ENCODE measurements around the gene USP3.

Gene USP3

GRCh38 chr15:63540449-63540848, 36.1 kb downstream of the USP3 start:
- no peak for DNase-seq

- DNase-seq = no peak
Measured at GRCh38 chr15:63544258-63545026, 40.0 kb downstream of the USP3 start.

DNA sequence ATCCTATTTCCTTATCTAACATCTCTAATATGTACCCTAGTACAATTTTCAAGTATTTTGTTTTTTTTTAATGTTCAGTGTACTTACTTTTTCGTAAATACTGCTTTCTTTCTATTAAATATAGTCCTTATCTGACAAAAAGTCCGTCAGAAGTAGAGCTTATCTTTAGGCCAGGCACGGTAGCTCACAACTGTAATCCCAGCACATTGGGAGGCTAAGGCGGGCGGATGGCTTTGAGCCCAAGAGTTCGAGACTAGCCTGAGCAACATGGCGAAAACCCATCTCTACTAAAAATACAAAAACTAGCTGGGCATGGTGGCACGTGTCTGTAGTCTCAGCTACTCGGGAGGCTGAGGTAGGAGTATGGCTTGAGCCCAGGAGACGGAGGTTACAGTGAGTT, 41.1 kb downstream of the USP3 start:
- no peak for DNase-seq

- no peak for DNase-seq
Measured at GRCh38 chr15:63551400-63551799, 47.0 kb downstream of the USP3 start.

GRCh38 chr15:63553388-63553791, 49.0 kb downstream of the USP3 start:
- no peak for DNase-seq

- DNase-seq = no peak
Measured at GRCh38 chr15:63554337-63554927, 50.0 kb downstream of the USP3 start.

DNA sequence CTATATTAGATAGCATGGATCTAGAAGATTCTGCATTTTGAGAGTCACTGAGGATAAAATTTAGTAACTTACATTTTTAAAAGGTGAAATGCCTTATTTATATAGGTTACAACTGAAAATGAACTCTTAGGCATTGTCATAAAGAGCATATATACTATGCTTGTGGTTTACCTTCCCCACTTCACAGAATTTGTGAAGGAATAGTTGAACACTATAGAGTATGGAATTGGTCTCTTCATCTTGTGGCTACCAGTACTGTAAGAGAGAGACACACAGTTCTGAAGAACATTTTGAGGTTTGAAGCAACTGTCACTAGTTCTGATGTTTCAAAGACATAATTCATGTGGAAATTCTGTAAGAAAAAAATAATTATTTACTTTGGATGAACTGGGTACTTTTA, 51.1 kb downstream of the USP3 start:
- DNase-seq = no peak

GRCh38 chr15:63556246-63556645, 51.9 kb downstream of the USP3 start:
- no peak for DNase-seq

DNA sequence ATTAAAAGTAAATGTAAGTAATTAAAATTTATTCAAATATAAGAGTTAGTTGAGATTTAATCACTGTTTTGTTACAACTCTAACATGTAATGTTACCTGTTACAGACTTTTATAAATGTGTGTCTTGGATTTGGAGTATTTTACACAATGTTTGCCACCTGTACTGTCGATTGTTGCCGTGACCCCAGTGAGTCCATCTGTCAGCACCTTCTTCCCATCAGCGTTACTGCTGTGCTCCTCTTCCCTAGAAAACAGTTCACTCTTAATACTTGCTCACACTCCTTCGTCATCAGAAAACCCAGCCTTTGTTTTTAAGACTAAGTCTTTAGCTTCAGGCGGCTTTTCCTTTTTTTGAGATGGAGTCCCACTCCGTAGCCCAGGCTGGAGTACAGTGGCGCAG, 52.3 kb downstream of the USP3 start:
- DNase-seq = no peak

DNA sequence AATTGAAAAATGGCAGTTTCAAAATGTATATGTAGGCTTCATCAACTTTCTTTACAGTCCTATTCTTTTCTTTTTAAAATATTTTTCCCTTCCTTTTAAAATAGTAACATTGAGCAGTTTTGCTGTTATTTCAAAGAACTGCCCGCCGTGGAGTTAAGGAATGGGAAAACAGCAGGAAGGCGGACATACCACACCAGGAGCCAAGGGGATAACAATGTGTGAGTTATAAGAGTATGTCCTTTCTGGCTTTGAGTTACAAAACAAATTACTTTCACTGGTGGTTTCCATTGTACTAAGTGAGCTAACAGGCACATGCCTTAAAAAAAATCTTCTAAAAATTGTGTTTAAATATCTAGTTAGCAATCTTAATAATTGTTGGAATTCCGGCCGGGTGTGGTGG, 55.4 kb downstream of the USP3 start:
- no peak for DNase-seq

DNA sequence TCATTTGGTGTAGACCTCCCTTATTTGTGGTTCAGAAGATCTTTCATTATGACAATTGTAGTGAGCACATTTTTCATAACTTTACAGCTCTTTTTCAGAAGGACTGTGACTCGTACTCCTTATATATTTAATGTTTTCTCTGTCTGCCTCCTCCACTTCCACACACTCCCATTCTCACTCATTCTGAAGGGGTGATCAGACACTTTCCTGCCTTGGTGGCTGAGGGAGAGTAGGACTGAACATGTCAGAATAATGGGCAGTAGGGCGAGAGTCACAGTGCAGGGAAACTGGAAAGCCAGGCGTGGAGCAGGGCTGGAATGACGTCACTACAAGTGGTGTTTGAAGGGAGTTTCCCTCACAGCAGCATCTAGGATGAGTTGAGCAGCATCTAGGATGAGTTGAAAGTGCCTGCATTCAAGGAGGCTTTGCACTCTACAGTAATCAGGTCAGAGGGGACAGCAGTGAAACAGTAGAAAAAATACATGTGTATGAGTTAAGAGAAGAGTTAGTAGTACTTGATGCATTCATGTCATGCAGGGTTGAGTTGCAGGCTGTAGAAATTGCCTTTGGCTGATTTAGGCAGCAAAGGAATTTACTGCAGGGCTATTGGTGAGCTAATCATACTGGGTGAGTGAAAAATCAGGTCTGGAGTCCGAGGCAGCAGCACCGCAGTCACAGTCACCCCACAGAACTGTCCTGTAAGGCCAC, 56.5 kb downstream of the USP3 start:
- DNase-seq = no peak

DNA sequence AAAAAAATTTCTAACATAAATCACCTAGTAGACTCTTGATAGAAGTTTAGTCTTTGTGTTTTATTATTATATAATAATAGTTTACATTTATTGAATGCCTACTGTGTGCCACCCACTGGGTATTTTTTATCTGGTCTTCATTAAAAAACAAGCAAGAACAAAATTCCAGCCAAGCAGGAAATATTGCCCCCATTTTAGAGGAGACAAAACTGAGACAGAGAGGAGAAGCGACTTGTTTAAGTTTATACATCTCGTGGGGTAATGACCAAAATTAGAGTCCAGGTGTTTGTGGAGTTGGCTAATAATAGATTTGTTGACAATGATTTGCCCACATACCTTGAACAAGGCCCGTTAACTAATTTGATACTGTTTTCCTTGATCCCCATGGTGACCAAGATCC, 59.7 kb downstream of the USP3 start:
- DNase-seq = no peak

GRCh38 chr15:63565536-63566186, 61.3 kb downstream of the USP3 start:
- no peak for DNase-seq

- DNase-seq = no peak
Measured at GRCh38 chr15:63572749-63573464, 68.5 kb downstream of the USP3 start.

- DNase-seq = no peak
Measured at GRCh38 chr15:63573533-63573932, 69.1 kb downstream of the USP3 start.

GRCh38 chr15:63575312-63575711, 70.9 kb downstream of the USP3 start:
- no peak for DNase-seq

- DNase-seq = no peak
Measured at GRCh38 chr15:63576441-63576840, 72.0 kb downstream of the USP3 start.

GRCh38 chr15:63582179-63582578, 77.8 kb downstream of the USP3 start:
- no peak for DNase-seq

DNA sequence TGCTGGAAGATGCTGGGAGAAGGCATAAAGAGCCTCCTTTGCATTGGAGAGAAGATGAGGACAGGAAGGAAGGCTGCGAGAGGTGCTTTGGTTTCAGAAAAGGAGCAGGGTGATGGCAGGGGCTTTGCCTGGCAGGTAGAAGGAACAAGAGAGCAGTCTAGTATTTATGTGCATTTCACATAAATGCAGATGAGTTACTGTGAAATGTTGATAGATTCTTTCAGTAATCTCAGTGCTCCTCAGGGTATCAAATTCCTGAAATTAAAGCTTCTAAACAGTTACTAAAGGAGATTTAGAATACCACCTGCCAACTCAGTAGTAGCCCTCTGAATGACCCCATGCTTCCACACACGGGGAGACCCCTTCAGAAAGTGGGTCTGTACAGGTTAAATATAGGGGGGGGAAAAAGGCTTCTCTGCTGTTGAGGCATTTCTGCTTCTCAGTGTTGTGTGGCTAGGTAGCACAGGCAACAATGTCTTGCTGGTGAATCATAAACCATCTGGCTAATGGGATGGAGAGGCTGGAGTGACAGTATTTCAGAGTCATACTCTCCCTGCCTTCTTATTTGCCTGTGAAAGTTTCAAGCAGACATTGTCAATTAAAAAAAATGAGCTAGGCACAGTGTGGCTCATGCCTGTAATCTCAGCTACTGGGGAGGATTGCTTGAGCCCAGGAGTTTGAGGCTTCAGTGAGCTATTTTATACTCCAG, 78.5 kb downstream of the USP3 start:
- no peak for DNase-seq

DNA sequence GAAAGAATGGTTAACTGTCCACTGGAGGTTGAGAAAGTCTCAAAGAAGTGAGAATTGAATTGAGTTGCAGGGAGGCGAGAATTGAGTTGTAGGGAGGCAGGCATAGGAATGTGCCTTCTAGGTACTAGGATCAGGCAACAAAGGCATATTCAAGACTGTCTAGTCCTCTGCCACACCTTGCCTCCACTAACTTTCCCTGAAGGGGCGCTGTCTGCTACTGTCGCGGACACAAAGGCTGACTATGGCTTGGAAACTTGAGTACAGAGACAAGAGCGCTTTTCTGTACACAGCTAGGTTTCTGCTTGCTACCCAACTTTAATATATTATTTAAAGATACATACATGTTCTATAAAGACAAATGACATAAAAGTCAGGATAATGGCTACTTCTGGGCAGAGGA, 82.4 kb downstream of the USP3 start:
- no peak for DNase-seq

- DNase-seq = no peak
Measured at GRCh38 chr15:63587527-63587926, 83.1 kb downstream of the USP3 start.

- no peak for DNase-seq
Measured at GRCh38 chr15:63588826-63589225, 84.4 kb downstream of the USP3 start.

Measured in right kidney (tissue), 1 donor.